Ascending aorta (tissue), 2 donors: Measurements from ENCODE around the gene VEGFA. TPM values are rescaled to one million over a fixed set of nuclear protein-coding genes. Genes with fewer than 3 reads are reported as not detected.
A peak's percentile ranks its signal among the peaks of the same experiment; 100 is the strongest.

ENCODE experiments used
- DNase-seq, 2 donors: peaks; one replicate each; pipeline ENCODE4 v3.0.0-alpha.2; 2019; ENCODE audit warnings: low spot score in 2 of 2
- H3K27ac ChIP-seq, 2 donors: fragments of 200-600 bp; sonication (generic); one replicate each; pipeline ENCODE4 v1.5.1; 2016 to 2017; ENCODE audit warnings: mild to moderate bottlenecking in 1 of 2
- H3K27me3 ChIP-seq: fragments of 200-600 bp; sonication (generic); one replicate; pipeline ENCODE4 v1.5.1; 2017
- H3K36me3 ChIP-seq, 2 donors: fragments of 200-600 bp; sonication (generic); one replicate each; pipeline ENCODE4 v1.5.1; 2016
- H3K4me1 ChIP-seq, 2 donors: fragments of 200-600 bp; sonication (generic); one replicate each; pipeline ENCODE4 v1.5.1; 2016 to 2017; ENCODE audit warnings: mild to moderate bottlenecking in 1 of 2
- H3K4me3 ChIP-seq, 2 donors: fragments of 200-600 bp; sonication (generic); one replicate each; pipeline ENCODE4 v1.5.1; 2016 to 2017; ENCODE audit warnings: mild to moderate bottlenecking in 1 of 2
- H3K9me3 ChIP-seq, 2 donors: fragments of 200-600 bp; sonication (generic); one replicate each; pipeline ENCODE4 v1.5.1; 2016
- CTCF ChIP-seq, 3 experiments: fragments of 200-600 bp in 2 of 3; fragments of 450-650 bp in 1 of 3; sonication (generic) in 2 of 3; IDR thresholded peaks; one replicate each; pipeline ENCODE4 v1.5.1; 2016 to 2019; ENCODE audit warnings: antibody characterized with exemption in 3 of 3, mild to moderate bottlenecking in 1 of 3, moderate library complexity in 1 of 3
- intact Hi-C: fragments of 100-400 bp; cut with DNase I; formaldehyde crosslinking; loops from one replicate; pipeline ENCODE4 v1.15.1; 2023
- total RNA-seq: library from RNA; depleted of rRNA; stranded (reverse); fragments of >200 nt; gene quantifications from one replicate; pipeline ENCODE4 v1.1.0, GENCODE V29; 2016

VEGFA gene
- total RNA-seq, 1 donor from 2014 or later: 110 TPM

GRCh38 chr6:43747784-43748183, 22.2 kb upstream of the VEGFA start:
- Histone ChIP-seq H3K27ac (no peak overlapping the region), H3K4me3 (no peak overlapping the region), H3K27me3 (no peaks in the 10 kb centered on the region), H3K4me1 (no peaks in the 10 kb centered on the region), H3K36me3 (no peaks in the 10 kb centered on the region), H3K9me3 (no peaks in the 10 kb centered on the region)
- DNase-seq: peak in 1 of 2 donors; percentile 35
- TF ChIP-seq CTCF (IDR thresholded peaks at IDR 0.05): no peak
- intact Hi-C loops: no loop called here

GRCh38 chr6:43748765-43749164, 21.2 kb upstream of the VEGFA start:
- H3K27ac ChIP-seq: no peak overlapping the region
- no peak overlapping the region for H3K4me3 ChIP-seq
- H3K4me1 ChIP-seq: no peaks in the 10 kb centered on the region
- no peaks in the 10 kb centered on the region for H3K9me3 ChIP-seq
- no peak for TF ChIP-seq CTCF (IDR thresholded peaks at IDR 0.05)
- intact Hi-C loops: no loop called here
- no peaks in the 10 kb centered on the region for H3K27me3 ChIP-seq
- no peaks in the 10 kb centered on the region for H3K36me3 ChIP-seq
- DNase-seq: no peak

GRCh38 chr6:43749461-43749860, 20.6 kb upstream of the VEGFA start:
- no peaks in the 10 kb centered on the region for H3K36me3 ChIP-seq
- no peak for DNase-seq

GRCh38 chr6:43750622-43751021, 19.4 kb upstream of the VEGFA start:
- no peaks in the 10 kb centered on the region for H3K36me3 ChIP-seq
- no peaks in the 10 kb centered on the region for H3K9me3 ChIP-seq
- H3K27ac ChIP-seq: no peak overlapping the region
- no peaks in the 10 kb centered on the region for H3K4me1 ChIP-seq
- H3K4me3 ChIP-seq: no peak overlapping the region
- no peak for TF ChIP-seq CTCF (IDR thresholded peaks at IDR 0.05)
- intact Hi-C loops: no loop called here
- no peaks in the 10 kb centered on the region for H3K27me3 ChIP-seq
- no peak for DNase-seq

More at GRCh38 chr6:43749461-43749860, 20.6 kb upstream of the VEGFA start:
- intact Hi-C loops: no loop called here
- H3K4me3 ChIP-seq: no peak overlapping the region
- H3K27ac ChIP-seq: no peak overlapping the region
- H3K4me1 ChIP-seq: no peaks in the 10 kb centered on the region
- no peak for TF ChIP-seq CTCF (IDR thresholded peaks at IDR 0.05)
- no peaks in the 10 kb centered on the region for H3K9me3 ChIP-seq
- no peaks in the 10 kb centered on the region for H3K27me3 ChIP-seq

- no peak overlapping the region for H3K4me3 ChIP-seq
- TF ChIP-seq CTCF (IDR thresholded peaks at IDR 0.05): no peak
- peak in 1 of 2 donors; percentile 28 for DNase-seq
- no peaks in the 10 kb centered on the region for H3K27me3 ChIP-seq
- H3K27ac ChIP-seq: no peak overlapping the region
- H3K4me1 ChIP-seq: no peaks in the 10 kb centered on the region
- H3K36me3 ChIP-seq: no peaks in the 10 kb centered on the region
- intact Hi-C loops: no loop called here
- no peaks in the 10 kb centered on the region for H3K9me3 ChIP-seq
These were observed 16.3 kb upstream of the VEGFA start for GRCh38 chr6:43753570-43754183.
